ENCODE measurements around the gene TDRD5.

DNA sequence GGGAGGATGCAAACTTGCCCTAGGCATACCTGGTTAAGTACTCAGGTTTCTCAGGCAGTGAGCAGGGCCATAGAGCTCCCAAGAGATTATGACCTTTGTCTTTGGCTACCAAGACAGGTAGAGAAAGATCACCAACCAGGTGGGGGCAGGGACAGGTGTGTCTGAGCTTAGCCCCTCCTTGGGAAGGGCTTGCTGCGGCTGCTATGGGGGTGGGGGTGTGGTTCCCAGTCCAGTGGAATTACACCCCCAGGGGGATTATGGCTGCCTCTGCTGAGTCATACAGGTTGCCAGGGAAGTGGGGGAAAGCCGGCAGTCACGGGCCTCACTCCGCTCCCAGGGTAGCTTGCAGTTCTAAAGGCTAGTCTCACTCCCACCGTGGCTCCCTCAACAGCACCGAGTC, 86.2 kb downstream of the TDRD5 start:
- TF ChIP-seq, protein P1, sequence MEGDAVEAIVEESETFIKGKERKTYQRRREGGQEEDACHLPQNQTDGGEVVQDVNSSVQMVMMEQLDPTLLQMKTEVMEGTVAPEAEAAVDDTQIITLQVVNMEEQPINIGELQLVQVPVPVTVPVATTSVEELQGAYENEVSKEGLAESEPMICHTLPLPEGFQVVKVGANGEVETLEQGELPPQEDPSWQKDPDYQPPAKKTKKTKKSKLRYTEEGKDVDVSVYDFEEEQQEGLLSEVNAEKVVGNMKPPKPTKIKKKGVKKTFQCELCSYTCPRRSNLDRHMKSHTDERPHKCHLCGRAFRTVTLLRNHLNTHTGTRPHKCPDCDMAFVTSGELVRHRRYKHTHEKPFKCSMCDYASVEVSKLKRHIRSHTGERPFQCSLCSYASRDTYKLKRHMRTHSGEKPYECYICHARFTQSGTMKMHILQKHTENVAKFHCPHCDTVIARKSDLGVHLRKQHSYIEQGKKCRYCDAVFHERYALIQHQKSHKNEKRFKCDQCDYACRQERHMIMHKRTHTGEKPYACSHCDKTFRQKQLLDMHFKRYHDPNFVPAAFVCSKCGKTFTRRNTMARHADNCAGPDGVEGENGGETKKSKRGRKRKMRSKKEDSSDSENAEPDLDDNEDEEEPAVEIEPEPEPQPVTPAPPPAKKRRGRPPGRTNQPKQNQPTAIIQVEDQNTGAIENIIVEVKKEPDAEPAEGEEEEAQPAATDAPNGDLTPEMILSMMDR (IDR thresholded peaks at IDR 0.05): no peak
- no peak for TF ChIP-seq POLR2AphosphoS5 (IDR thresholded peaks at IDR 0.05)
- TF ChIP-seq POLR2A (IDR thresholded peaks at IDR 0.05): no peak

Measured in transverse colon (tissue), 4 donors.